ENCODE data around the gene HES7.
"Not testable (repeated sequence)": the region's sequence is repeated elsewhere in the genome, so short reads cannot be mapped to it uniquely, and the experiment has no call there.

The HES7 gene

DNA sequence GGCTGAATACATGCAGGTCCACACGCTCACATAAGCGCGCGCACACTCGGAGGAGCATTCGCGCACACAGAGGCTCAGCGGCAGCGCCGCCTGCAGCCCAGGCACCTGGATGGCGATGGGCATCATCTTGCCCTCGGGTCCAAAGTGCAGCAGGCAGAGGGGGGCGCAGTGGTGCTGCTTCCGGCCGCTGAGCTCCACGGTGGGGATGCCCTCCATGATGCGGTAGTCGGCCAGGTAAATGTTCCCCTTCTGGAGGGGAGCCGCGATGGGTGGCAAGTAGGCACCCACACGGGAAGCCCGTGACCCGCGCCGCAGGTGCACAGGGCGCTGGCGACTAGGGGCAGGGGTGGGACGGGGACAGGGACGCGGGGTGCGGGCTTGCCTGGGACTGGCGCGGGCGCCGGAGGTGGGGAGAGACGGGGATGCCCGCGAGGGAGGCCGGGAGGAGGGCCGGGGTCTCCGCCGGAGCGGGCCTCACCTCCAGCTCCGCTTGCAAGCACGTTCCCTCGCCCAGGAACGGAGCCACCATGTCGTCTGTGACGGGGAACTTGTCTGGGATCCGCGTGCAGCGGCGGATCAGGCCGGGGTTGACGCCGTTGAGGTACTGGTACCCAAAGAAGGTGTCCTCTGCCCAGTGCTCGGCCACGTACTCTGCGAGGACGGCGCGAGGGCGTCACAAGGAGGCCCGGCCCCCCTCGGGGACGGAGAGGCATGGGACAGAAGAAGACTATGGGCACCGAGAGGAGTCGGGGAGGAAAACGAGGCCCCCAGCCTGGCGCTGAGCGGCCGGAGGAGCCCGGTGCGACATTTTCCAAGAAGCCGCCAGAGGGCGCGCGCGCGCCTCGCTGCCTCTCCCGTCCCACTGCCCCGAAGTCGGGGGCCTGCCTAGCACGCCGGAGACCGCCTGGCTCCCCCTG is 44.4 kb downstream of the HES7 start:
- DNase-seq (ENCODE audit: low read depth, low spot score) = peak; percentile 47
- Histone ChIP-seq H3K9me3 (ENCODE audit: control insufficient read depth, insufficient read depth, low read length) (no peaks in the 10 kb centered on the region), H3K27me3 (ENCODE audit: control insufficient read depth, insufficient read depth, low read length) (peaks cover 8% of the 10 kb centered on the region), H3K4me3 (ENCODE audit: low read length) (peak overlapping the region; percentile 30), H3K27ac (ENCODE audit: low read length) (no peak overlapping the region), H3K4me1 (ENCODE audit: control insufficient read depth, insufficient read depth, low read length) (peaks cover 2% of the 10 kb centered on the region; the same call in 1 of the 2 replicates), H3K36me3 (ENCODE audit: control insufficient read depth, insufficient read depth, low read length) (no peaks in the 10 kb centered on the region)
- no CpG with 5 or more reads among the region's 87 CpGs for WGBS (ENCODE audit: insufficient coverage, insufficient read length)

DNA sequence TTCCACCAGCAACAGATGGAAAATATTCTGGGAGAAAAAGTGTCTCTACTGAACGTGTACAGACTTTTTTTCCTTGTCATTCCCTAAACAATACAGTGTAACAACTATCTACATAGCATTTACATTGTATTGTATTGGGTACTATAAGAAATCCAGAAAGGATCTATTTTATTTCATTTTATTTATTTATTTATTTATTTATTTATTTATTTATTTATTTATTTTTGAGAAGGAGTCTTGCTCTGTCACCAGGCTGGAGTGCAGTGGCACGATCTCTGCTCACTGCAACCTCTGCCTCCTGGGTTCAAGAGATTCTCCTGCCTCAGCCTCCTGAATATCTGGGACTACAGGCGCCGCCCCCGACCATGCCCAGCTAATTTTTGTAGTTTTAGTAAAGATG is 46.0 kb downstream of the HES7 start:
- not testable (repeated sequence) for H3K4me3 ChIP-seq (ENCODE audit: low read length); H3K27ac ChIP-seq (ENCODE audit: low read length); H3K36me3 ChIP-seq (ENCODE audit: control insufficient read depth, insufficient read depth, low read length); H3K9me3 ChIP-seq (ENCODE audit: control insufficient read depth, insufficient read depth, low read length); DNase-seq (ENCODE audit: low read depth, low spot score); H3K4me1 ChIP-seq (ENCODE audit: control insufficient read depth, insufficient read depth, low read length)
- peaks cover 22% of the 10 kb centered on the region for H3K27me3 ChIP-seq (ENCODE audit: control insufficient read depth, insufficient read depth, low read length)
- WGBS (ENCODE audit: insufficient coverage, insufficient read length) = no CpG with 5 or more reads among the region's 5 CpGs

DNA sequence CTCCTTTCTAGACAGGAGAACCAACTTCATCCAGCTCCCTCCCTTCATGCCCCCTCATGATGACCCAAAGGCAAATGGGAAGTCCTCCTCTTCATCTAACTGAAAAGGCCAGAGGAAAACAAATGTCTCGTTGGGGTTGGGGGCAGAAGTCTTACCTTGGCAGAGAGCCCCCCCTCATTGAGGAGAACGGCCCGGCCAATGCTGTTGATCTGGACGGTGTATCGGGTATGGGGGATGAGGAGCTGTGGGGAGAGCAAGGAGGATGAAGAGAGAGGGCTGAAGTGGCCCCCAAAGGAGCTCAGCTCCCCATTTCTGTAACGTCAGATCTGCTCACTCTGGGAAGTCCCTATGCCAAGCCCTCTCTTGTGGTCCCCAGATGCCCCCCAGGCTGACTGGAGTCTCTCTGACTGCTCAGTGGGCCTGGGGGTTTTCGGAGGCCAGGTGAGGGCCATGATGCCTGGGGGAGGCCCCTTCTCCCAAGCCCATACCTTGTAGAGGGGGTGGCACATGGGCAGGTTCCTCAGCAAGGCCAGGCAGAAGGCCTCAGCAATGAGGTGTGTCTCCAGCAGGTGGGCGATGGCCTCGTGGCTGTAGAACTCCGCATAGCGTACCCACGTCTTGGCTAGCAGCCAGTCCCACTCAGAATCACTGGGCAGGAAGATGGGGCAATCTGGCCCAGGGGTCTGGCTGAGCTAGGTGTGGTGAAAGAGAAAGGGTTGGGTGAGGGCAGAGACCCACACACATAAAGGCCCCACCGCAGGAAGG is 47.2 kb downstream of the HES7 start:
- no CpG with 5 or more reads among the region's 13 CpGs for WGBS (ENCODE audit: insufficient coverage, insufficient read length)
- Histone ChIP-seq H3K27ac (ENCODE audit: low read length) (no peak overlapping the region), H3K4me3 (ENCODE audit: low read length) (no peak overlapping the region), H3K4me1 (ENCODE audit: control insufficient read depth, insufficient read depth, low read length) (peaks cover 4% of the 10 kb centered on the region; the same call in 1 of the 2 replicates), H3K27me3 (ENCODE audit: control insufficient read depth, insufficient read depth, low read length) (peaks cover 34% of the 10 kb centered on the region), H3K9me3 (ENCODE audit: control insufficient read depth, insufficient read depth, low read length) (no peaks in the 10 kb centered on the region), H3K36me3 (ENCODE audit: control insufficient read depth, insufficient read depth, low read length) (no peaks in the 10 kb centered on the region)
- DNase-seq (ENCODE audit: low read depth, low spot score) = no peak

DNA sequence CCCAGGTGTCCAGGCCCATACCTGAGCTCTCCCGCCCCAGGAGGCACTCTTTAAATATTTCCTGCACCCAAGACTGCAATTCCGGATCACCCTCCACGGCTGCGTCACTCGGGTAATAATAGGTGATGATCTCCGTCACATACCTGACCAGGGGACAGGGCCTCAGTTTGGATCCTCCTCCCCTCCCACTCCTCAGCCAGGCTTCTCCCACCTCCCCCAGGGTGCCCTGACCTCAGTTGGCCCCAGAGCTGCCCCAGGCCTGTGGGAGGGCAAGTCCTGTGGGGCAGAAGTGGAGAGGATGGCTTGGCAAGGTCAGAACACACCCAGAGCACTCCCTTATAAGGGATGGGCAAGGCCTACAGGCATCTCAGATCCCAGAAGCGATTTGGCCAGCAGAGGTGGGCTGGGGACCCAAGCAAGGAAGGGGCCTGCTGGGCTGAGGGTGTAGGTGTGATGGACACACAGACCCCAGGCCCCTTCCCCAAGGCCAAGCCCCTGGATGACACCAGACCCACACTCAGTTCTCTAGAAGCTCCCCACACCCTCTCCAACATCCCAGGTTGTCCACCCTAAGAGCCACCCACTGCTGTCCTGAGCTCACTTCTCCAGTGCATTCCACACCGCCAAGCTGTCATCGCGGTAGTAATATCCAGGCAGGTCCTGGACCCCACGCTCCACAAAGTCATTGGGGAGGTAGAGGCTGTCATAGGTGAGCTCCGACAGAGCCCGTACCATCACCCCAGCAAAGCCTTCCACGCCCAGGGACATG is 48.1 kb downstream of the HES7 start:
- no peak for DNase-seq (ENCODE audit: low read depth, low spot score)
- Histone ChIP-seq H3K4me3 (ENCODE audit: low read length) (no peak overlapping the region), H3K27me3 (ENCODE audit: control insufficient read depth, insufficient read depth, low read length) (peaks cover 42% of the 10 kb centered on the region), H3K9me3 (ENCODE audit: control insufficient read depth, insufficient read depth, low read length) (no peaks in the 10 kb centered on the region), H3K27ac (ENCODE audit: low read length) (no peak overlapping the region), H3K36me3 (ENCODE audit: control insufficient read depth, insufficient read depth, low read length) (no peaks in the 10 kb centered on the region), H3K4me1 (ENCODE audit: control insufficient read depth, insufficient read depth, low read length) (peaks cover 3% of the 10 kb centered on the region; the same call in 1 of the 2 replicates)
- no CpG with 5 or more reads among the region's 14 CpGs for WGBS (ENCODE audit: insufficient coverage, insufficient read length)

DNA sequence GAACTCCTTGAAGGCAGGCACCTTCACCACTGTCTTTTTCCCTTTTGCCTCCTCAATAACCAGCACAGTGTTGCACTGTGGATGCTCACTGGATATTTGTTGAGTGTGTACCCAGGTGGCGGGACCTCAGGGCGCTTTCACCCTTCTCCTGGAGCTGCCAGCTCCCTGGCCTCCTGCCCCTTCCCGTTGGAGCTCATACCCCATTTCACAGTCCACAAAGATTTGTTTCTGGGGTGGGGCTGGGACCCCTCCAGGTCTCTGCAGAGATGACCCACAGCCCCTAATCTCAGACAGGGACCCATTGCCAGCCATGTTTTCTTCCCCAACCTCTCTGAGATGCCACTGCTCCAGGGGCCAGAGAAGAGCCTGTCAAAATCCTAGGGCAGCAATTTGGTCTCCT is 48.8 kb downstream of the HES7 start:
- Histone ChIP-seq H3K27me3 (ENCODE audit: control insufficient read depth, insufficient read depth, low read length) (peaks cover 42% of the 10 kb centered on the region), H3K9me3 (ENCODE audit: control insufficient read depth, insufficient read depth, low read length) (no peaks in the 10 kb centered on the region), H3K4me3 (ENCODE audit: low read length) (no peak overlapping the region), H3K27ac (ENCODE audit: low read length) (no peak overlapping the region), H3K4me1 (ENCODE audit: control insufficient read depth, insufficient read depth, low read length) (peaks cover 2% of the 10 kb centered on the region; the same call in 1 of the 2 replicates), H3K36me3 (ENCODE audit: control insufficient read depth, insufficient read depth, low read length) (no peaks in the 10 kb centered on the region)
- no peak for DNase-seq (ENCODE audit: low read depth, low spot score)
- WGBS (ENCODE audit: insufficient coverage, insufficient read length) = no CpG with 5 or more reads among the region's 3 CpGs

DNA sequence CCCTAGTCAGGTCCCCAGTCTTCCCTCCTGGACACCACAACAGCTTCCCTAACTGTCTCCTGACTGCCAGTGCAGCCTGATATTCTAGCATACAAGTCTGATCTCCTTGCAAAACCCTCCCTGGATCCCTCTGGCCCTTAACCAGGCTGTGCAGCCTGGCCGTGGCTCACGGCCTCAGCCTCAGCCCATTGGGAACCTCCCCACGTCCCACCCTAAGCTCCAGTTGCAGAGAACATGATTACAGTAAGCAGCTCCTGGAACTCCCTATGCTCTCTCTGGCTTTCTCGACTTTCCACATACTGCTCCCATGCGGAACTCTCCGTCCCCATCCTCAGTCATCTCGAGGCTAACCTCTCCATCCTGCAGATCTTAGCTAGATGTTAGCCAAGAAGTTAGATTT is 49.4 kb downstream of the HES7 start:
- no CpG with 5 or more reads among the region's 7 CpGs for WGBS (ENCODE audit: insufficient coverage, insufficient read length)
- Histone ChIP-seq H3K36me3 (ENCODE audit: control insufficient read depth, insufficient read depth, low read length) (no peaks in the 10 kb centered on the region), H3K27ac (ENCODE audit: low read length) (no peak overlapping the region), H3K4me3 (ENCODE audit: low read length) (no peak overlapping the region), H3K4me1 (ENCODE audit: control insufficient read depth, insufficient read depth, low read length) (peaks cover 2% of the 10 kb centered on the region; the same call in 1 of the 2 replicates), H3K27me3 (ENCODE audit: control insufficient read depth, insufficient read depth, low read length) (peaks cover 42% of the 10 kb centered on the region), H3K9me3 (ENCODE audit: control insufficient read depth, insufficient read depth, low read length) (no peaks in the 10 kb centered on the region)
- no peak for DNase-seq (ENCODE audit: low read depth, low spot score)

DNA sequence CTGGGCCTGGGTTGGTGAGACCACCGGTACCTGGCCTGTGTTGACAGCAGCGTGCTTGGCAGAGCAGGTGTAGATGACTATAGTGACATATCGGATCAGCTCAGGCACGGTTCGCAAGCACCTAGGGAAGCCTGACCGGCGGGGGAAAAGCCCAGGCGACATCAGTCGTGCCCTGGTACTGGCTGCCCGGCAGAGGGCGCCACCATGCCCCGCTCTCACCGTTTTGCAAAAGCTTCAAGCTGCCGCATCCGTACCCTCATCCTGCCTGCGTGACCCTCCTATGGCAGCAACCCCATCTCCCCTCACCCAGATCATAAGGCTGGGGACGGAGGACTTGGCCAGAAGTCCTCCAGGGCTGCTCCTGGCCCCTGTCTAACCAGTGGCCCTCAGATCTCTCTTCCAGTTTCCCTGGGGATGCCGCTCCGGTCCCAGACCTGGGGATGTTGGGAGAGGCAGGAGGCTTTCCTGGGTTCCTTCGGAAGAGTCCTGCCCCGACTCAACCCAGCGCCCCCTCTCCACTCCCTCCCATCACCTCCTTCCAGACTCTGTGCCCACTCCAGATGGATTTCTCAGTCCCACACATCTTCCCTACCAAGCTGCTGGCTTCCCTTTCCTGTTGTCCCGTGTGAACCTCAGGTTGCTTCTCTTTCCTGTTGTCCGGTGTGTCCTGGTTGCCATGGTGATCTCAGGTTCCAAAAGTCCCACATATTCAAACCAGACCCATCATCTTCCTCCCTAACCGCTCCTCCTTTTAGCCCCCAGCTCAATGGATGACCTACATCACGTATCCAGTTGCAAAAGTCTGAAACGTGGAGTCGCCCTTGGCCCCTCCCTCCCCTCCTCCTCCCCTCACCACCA is 50.0 kb downstream of the HES7 start:
- Histone ChIP-seq H3K27ac (ENCODE audit: low read length) (no peak overlapping the region), H3K36me3 (ENCODE audit: control insufficient read depth, insufficient read depth, low read length) (no peaks in the 10 kb centered on the region), H3K4me1 (ENCODE audit: control insufficient read depth, insufficient read depth, low read length) (peaks cover 2% of the 10 kb centered on the region; the same call in 1 of the 2 replicates), H3K4me3 (ENCODE audit: low read length) (peak overlapping the region; percentile 18; the same call in 1 of the 2 replicates), H3K27me3 (ENCODE audit: control insufficient read depth, insufficient read depth, low read length) (peaks cover 42% of the 10 kb centered on the region), H3K9me3 (ENCODE audit: control insufficient read depth, insufficient read depth, low read length) (no peaks in the 10 kb centered on the region)
- DNase-seq (ENCODE audit: low read depth, low spot score) = peak; percentile 58
- WGBS (ENCODE audit: insufficient coverage, insufficient read length) = no CpG with 5 or more reads among the region's 28 CpGs

DNA sequence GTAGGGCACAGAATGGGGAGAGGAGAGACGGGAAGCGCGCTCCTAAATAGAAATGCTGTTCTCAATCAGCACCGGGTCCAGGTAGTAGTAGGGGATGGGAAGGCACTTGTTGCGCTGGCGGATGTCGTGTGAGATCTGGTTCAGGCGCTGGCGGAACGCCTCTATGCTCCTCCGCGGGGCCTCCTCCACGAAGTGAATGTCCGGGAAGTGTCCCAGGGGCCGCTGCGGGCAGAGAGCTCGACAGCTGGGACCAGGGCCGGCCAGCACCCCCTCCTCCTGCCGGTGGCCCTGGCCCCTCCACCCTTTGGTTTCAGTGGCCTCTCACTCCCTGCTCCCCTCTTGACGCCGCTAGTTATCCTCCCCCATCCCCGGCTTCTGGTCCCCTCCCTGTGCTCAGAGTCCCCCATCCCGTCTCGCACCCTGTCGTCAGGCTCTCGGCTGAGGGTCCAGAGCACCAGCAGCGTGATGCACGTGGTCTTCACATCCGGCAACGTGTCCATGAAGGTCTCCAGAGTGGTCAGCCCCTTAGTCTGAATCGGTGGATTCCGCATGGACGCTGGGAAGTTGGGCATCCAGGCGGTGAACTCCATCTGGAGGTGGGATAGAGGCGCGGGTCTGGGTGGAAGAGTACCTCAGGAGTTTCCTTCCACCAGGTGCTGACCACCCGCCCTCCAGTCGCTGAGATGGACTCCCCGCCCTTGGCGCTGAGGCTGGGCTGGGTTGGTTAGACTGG is 51.0 kb downstream of the HES7 start:
- no peak for DNase-seq (ENCODE audit: low read depth, low spot score)
- H3K27me3 ChIP-seq (ENCODE audit: control insufficient read depth, insufficient read depth, low read length) = peaks cover 42% of the 10 kb centered on the region
- no peaks in the 10 kb centered on the region for H3K36me3 ChIP-seq (ENCODE audit: control insufficient read depth, insufficient read depth, low read length)
- H3K27ac ChIP-seq (ENCODE audit: low read length) = no peak overlapping the region
- H3K4me1 ChIP-seq (ENCODE audit: control insufficient read depth, insufficient read depth, low read length) = peaks cover 2% of the 10 kb centered on the region; the same call in 1 of the 2 replicates
- no CpG with 5 or more reads among the region's 40 CpGs for WGBS (ENCODE audit: insufficient coverage, insufficient read length)
- H3K9me3 ChIP-seq (ENCODE audit: control insufficient read depth, insufficient read depth, low read length) = no peaks in the 10 kb centered on the region
- peak overlapping the region; percentile 16; the same call in 1 of the 2 replicates for H3K4me3 ChIP-seq (ENCODE audit: low read length)

DNA sequence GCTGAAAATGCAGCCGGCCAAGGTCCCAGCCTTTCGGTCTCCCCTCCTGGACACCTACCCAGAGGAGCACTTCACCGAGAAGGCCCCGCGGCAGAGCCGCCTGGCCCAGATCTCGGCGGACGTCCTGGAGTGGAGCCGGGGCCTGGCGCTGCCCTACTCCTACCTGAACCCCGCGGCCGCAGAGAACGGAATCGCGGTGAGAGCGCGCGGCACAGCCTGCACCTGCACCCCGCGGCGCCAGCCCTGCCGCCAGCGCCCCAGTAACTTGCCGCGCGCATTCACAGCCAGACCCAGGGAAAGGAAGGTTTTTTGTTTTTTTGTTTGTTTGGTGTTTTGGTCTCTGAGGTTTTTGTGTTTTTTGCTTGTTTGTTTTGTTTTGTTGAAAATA is 51.6 kb downstream of the HES7 start:
- Histone ChIP-seq H3K9me3 (ENCODE audit: control insufficient read depth, insufficient read depth, low read length) (no peaks in the 10 kb centered on the region), H3K27me3 (ENCODE audit: control insufficient read depth, insufficient read depth, low read length) (peaks cover 42% of the 10 kb centered on the region), H3K36me3 (ENCODE audit: control insufficient read depth, insufficient read depth, low read length) (no peaks in the 10 kb centered on the region), H3K4me1 (ENCODE audit: control insufficient read depth, insufficient read depth, low read length) (peaks cover 2% of the 10 kb centered on the region; the same call in 1 of the 2 replicates), H3K4me3 (ENCODE audit: low read length) (peak overlapping the region; percentile 16; the same call in 1 of the 2 replicates), H3K27ac (ENCODE audit: low read length) (no peak overlapping the region)
- DNase-seq (ENCODE audit: low read depth, low spot score) = no peak
- no CpG with 5 or more reads among the region's 28 CpGs for WGBS (ENCODE audit: insufficient coverage, insufficient read length)

Data from iPS DF 6.9 (cell line).